IMR-90 (cell line): ENCODE results near the gene TENM3.

Experiments used
- BHLHE40 ChIP-seq: fragments of 150-350 bp; IDR thresholded peaks from 2 replicates; pipeline ENCODE4 v1.6.1; 2016; ENCODE audit warnings: mild to moderate bottlenecking, low read depth, low read length
- CEBPB ChIP-seq: IDR thresholded peaks from 2 replicates; pipeline ENCODE4 v1.6.1; 2012; ENCODE audit warnings: low read depth, low read length, improper control_type of control experiment
- MXI1 ChIP-seq: IDR thresholded peaks from 2 replicates; pipeline ENCODE4 v1.6.1; 2012; ENCODE audit warnings: low read depth, mild to moderate bottlenecking, low read length, moderate library complexity, borderline replicate concordance
- NFE2L2 ChIP-seq: fragments of 150-350 bp; IDR thresholded peaks from 2 replicates; pipeline ENCODE4 v1.6.1; 2016; ENCODE audit warnings: low read depth, mild to moderate bottlenecking, low read length
- POLR2A ChIP-seq: IDR thresholded peaks from 2 replicates; pipeline ENCODE4 v1.6.1; 2012; ENCODE audit warnings: mild to moderate bottlenecking, low read depth, low read length
- RAD21 ChIP-seq: IDR thresholded peaks from 2 replicates; pipeline ENCODE4 v1.6.1; 2012; ENCODE audit warnings: low read length, improper control_type of control experiment
- RCOR1 ChIP-seq: IDR thresholded peaks from 2 replicates; pipeline ENCODE4 v1.6.1; 2012; ENCODE audit warnings: mild to moderate bottlenecking, low read length, improper control_type of control experiment; ENCODE audit not compliant: insufficient replicate concordance
- RFX5 ChIP-seq: IDR thresholded peaks from 2 replicates; pipeline ENCODE4 v1.8.0; 2012; ENCODE audit warnings: low read depth, mild to moderate bottlenecking, low read length, moderate library complexity
- TF ChIP-seq, protein P1 (sequence below): conservative IDR thresholded peaks from 2 replicates; pipeline ENCODE4 v1.5.1; 2012; ENCODE audit warnings: mild to moderate bottlenecking, low read depth, low read length, improper control_type of control experiment
- TF ChIP-seq, protein P2 (sequence below): fragments of 150-350 bp; IDR thresholded peaks from 2 replicates; pipeline ENCODE4 v1.6.1; 2016; ENCODE audit warnings: low read depth, mild to moderate bottlenecking, low read length, moderate library complexity, borderline replicate concordance

DNA sequence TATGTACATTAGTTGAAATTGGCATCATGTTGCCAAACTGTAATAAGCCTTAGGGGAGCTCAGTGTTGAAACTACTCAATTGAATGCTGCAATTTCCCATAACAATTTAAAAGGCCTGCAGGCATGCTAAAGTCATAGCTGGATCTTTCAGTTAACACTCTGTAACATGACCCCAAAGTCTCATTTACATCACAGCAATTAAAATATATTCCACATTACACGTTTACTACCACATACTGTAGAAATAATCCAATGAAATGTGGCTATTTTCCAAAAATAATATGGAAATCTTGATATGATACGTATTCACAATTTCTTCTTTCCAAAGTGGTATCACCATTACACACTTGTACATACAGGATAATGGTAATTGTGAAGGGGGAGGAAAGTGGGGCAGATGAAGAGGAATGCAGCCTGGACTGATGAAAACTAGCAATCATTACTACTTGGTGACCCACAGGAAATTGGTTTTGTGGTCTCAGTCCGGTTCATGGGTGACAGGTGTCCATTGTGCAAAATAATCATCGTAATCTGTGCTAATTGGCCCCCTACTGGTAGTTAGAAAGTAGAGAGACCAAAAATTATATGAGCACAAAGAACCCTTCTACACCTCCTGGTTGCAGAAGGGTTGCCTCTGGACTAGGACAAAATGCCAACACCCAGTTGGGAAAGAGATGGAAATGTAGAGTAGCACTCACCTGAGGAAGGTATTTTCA lies 63.7 kb downstream of the TENM3 start:
- TF ChIP-seq RAD21 (no peak), RCOR1 (no peak), POLR2A (no peak), NFE2L2 (no peak), RFX5 (no peak), MXI1 (no peak), CEBPB (no peak), BHLHE40 (no peak)
- TF ChIP-seq, protein P1, sequence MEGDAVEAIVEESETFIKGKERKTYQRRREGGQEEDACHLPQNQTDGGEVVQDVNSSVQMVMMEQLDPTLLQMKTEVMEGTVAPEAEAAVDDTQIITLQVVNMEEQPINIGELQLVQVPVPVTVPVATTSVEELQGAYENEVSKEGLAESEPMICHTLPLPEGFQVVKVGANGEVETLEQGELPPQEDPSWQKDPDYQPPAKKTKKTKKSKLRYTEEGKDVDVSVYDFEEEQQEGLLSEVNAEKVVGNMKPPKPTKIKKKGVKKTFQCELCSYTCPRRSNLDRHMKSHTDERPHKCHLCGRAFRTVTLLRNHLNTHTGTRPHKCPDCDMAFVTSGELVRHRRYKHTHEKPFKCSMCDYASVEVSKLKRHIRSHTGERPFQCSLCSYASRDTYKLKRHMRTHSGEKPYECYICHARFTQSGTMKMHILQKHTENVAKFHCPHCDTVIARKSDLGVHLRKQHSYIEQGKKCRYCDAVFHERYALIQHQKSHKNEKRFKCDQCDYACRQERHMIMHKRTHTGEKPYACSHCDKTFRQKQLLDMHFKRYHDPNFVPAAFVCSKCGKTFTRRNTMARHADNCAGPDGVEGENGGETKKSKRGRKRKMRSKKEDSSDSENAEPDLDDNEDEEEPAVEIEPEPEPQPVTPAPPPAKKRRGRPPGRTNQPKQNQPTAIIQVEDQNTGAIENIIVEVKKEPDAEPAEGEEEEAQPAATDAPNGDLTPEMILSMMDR: 0 out of 2 replicates have a peak, but pooled peaks have one; percentile 21
- TF ChIP-seq, protein P2, sequence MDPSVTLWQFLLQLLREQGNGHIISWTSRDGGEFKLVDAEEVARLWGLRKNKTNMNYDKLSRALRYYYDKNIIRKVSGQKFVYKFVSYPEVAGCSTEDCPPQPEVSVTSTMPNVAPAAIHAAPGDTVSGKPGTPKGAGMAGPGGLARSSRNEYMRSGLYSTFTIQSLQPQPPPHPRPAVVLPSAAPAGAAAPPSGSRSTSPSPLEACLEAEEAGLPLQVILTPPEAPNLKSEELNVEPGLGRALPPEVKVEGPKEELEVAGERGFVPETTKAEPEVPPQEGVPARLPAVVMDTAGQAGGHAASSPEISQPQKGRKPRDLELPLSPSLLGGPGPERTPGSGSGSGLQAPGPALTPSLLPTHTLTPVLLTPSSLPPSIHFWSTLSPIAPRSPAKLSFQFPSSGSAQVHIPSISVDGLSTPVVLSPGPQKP: no peak
